Stimulated activated CD8-positive, alpha-beta memory T cell treated with anti-CD3 and anti-CD28 coated beads, Interleukin-4, amount 100 ng/mL, for 4 hours (primary cell): Measurements from ENCODE around the gene ARID3B.
"Not testable (repeated sequence)": the region's sequence is repeated elsewhere in the genome, so short reads cannot be mapped to it uniquely, and the experiment has no call there.

Source experiments
- DNase-seq, 2 donors: peaks; one replicate each; pipeline ENCODE4 v3.0.0-alpha.2; 2020; ENCODE audit warnings: low read depth in 2 of 2, low spot score in 1 of 2

ARID3B gene

GRCh38 chr15:74535388-74536084 lies 5.5 kb upstream of the ARID3B start:
- no peak for DNase-seq

- DNase-seq, result no peak
These were observed 3.3 kb upstream of the ARID3B start for GRCh38 chr15:74537736-74538135.

GRCh38 chr15:74539521-74539920 lies 1.5 kb upstream of the ARID3B start:
- DNase-seq, result not testable (repeated sequence)

- DNase-seq, result no peak
These were observed 759 bp upstream of the ARID3B start for GRCh38 chr15:74540161-74540760.

- peak in 1 of 2 donors; percentile 53 for DNase-seq
These were observed 610 bp downstream of the ARID3B start for GRCh38 chr15:74541494-74542165.

- DNase-seq, result no peak
These were observed 1.4 kb downstream of the ARID3B start for GRCh38 chr15:74542166-74543042.

- no peak for DNase-seq
These were observed 2.0 kb downstream of the ARID3B start for GRCh38 chr15:74543043-74543422.

- DNase-seq, result peak in 1 of 2 donors; percentile 7
These were observed 2.6 kb downstream of the ARID3B start for GRCh38 chr15:74543583-74543982.

GRCh38 chr15:74545086-74545485 lies 4.1 kb downstream of the ARID3B start:
- no peak for DNase-seq

- peak; percentile 90 to 93 for DNase-seq
These were observed 5.0 kb downstream of the ARID3B start for GRCh38 chr15:74545776-74546656.

- DNase-seq, result no peak
These were observed 6.6 kb downstream of the ARID3B start for GRCh38 chr15:74547616-74548015.

- no peak for DNase-seq
These were observed 7.2 kb downstream of the ARID3B start for GRCh38 chr15:74548241-74548640.

GRCh38 chr15:74549816-74550215 lies 8.8 kb downstream of the ARID3B start:
- DNase-seq, result no peak

- DNase-seq, result no peak
These were observed 10.7 kb downstream of the ARID3B start for GRCh38 chr15:74551714-74552113.

- DNase-seq, result no peak
These were observed 11.9 kb downstream of the ARID3B start for GRCh38 chr15:74552773-74553441.

- DNase-seq, result no peak
These were observed 14.2 kb downstream of the ARID3B start for GRCh38 chr15:74555192-74555591.

- no peak for DNase-seq
These were observed 17.7 kb downstream of the ARID3B start for GRCh38 chr15:74558706-74559105.

- DNase-seq, result no peak
These were observed 22.4 kb downstream of the ARID3B start for GRCh38 chr15:74563442-74563841.

- no peak for DNase-seq
These were observed 23.2 kb downstream of the ARID3B start for GRCh38 chr15:74564182-74564581.
